Posterior vena cava (tissue), 2 donors: ENCODE results near the gene ACTR1A. TPM values are rescaled to one million over a fixed set of nuclear protein-coding genes. Genes with fewer than 3 reads are reported as not detected.

Source experiments
- DNase-seq: peaks from one replicate; pipeline ENCODE4 v3.0.0-alpha.2; 2020; ENCODE audit warnings: low spot score
- intact Hi-C, 2 donors: fragments of 100-400 bp; cut with DNase I; formaldehyde crosslinking; loops; one replicate each; pipeline versions ENCODE4 v1.14.1 to v1.14.2; 2022 to 2023
- total RNA-seq, 2 donors: library from RNA; stranded (reverse); fragmentation: NEBNext Ultra II Directional; extraction: Animal tissue kit (Norgen Biotek cat#: 25700); gene quantifications; one replicate each; pipeline ENCODE4 v1.2.1, GENCODE V29; 2021
- donor health status: DM: yes; HTN: yes; CAD: no.
- donor health status: DM: yes; HTN: yes; CAD: no.

ACTR1A gene
- total RNA-seq, 2 donors from 2014 or later = 102 to 107 TPM

GRCh38 chr10:102522874-102523249, 20.4 kb upstream of the ACTR1A start:
- intact Hi-C loops = no loop called here
- DNase-seq = no peak

GRCh38 chr10:102519246-102519825, 16.8 kb upstream of the ACTR1A start:
- peak; percentile 66 for DNase-seq
- intact Hi-C loops = no loop called here

GRCh38 chr10:102517553-102517952, 15.0 kb upstream of the ACTR1A start:
- intact Hi-C loops = no loop called here

GRCh38 chr10:102515724-102516123, 13.2 kb upstream of the ACTR1A start:
- intact Hi-C loops = no loop called here

More at GRCh38 chr10:102517553-102517952, 15.0 kb upstream of the ACTR1A start:
- no peak for DNase-seq

GRCh38 chr10:102514487-102515311, 12.2 kb upstream of the ACTR1A start:
- intact Hi-C loops = no loop called here

More at GRCh38 chr10:102515724-102516123, 13.2 kb upstream of the ACTR1A start:
- DNase-seq = peak; percentile 16

GRCh38 chr10:102511583-102512274, 9.2 kb upstream of the ACTR1A start:
- peak; percentile 45 for DNase-seq
- intact Hi-C loops = no loop called here

More at GRCh38 chr10:102514487-102515311, 12.2 kb upstream of the ACTR1A start:
- peak; percentile 73 for DNase-seq

GRCh38 chr10:102509387-102509786, 6.9 kb upstream of the ACTR1A start:
- intact Hi-C loops = loop anchor here (5.0 to 10.0 kb wide), 2 partner anchors 73 to 135 kb away; partner anchors contain the start of gene TRIM8 (in 1 of the 2)
- DNase-seq = no peak

- intact Hi-C loops = loop anchor here (5.0 to 10.0 kb wide), 2 partner anchors 74 to 136 kb away; partner anchors contain the start of gene TRIM8 (in 1 of the 2)
- DNase-seq = no peak
Measured at GRCh38 chr10:102508506-102508905, 6.0 kb upstream of the ACTR1A start.

GRCh38 chr10:102507521-102507920, 5.0 kb upstream of the ACTR1A start:
- intact Hi-C loops = loop anchor here (5.0 to 10.0 kb wide), 2 partner anchors 75 to 137 kb away; partner anchors contain the start of gene TRIM8 (in 1 of the 2)

GRCh38 chr10:102505462-102506115, 3.1 kb upstream of the ACTR1A start:
- DNase-seq = peak; percentile 70
- intact Hi-C loops = loop anchor here (5.0 to 10.0 kb wide), 2 partner anchors 77 to 139 kb away; partner anchors contain the start of gene TRIM8 (in 1 of the 2)

More at GRCh38 chr10:102507521-102507920, 5.0 kb upstream of the ACTR1A start:
- peak; percentile 31 for DNase-seq

- intact Hi-C loops = loop anchor here (5.0 to 10.0 kb wide), 2 partner anchors 77 to 140 kb away; partner anchors contain the start of gene TRIM8 (in 1 of the 2)
- peak; percentile 47 for DNase-seq
Measured at GRCh38 chr10:102504976-102505300, 2.4 kb upstream of the ACTR1A start.

- intact Hi-C loops = loop anchor here in 1 of 2 donors (10.0 kb wide), 1 partner anchor 140 kb away; the partner anchor contains the start of gene TRIM8
- DNase-seq = peak; percentile 86
Measured at GRCh38 chr10:102504179-102504975, 1.9 kb upstream of the ACTR1A start.

- intact Hi-C loops = loop anchor here in 1 of 2 donors (10.0 kb wide), 1 partner anchor 141 kb away; the partner anchor contains the start of gene TRIM8
- DNase-seq = peak; percentile 98
Measured at GRCh38 chr10:102503264-102504178, 1.0 kb upstream of the ACTR1A start, which contains the start of gene SUFU. Gene SUFU (plus strand): TSS chr10:102503972. CDS start chr10:102504153, 181 bp downstream.

GRCh38 chr10:102502029-102502336, 529 bp downstream of the ACTR1A start:
- intact Hi-C loops = loop anchor here in 1 of 2 donors (10.0 kb wide), 1 partner anchor 143 kb away; the partner anchor contains the start of gene TRIM8

GRCh38 chr10:102501201-102502028, 1.1 kb downstream of the ACTR1A start:
- intact Hi-C loops = loop anchor here in 1 of 2 donors (10.0 kb wide), 1 partner anchor 143 kb away; the partner anchor contains the start of gene TRIM8

More at GRCh38 chr10:102502029-102502336, 529 bp downstream of the ACTR1A start:
- DNase-seq = peak; percentile 100

GRCh38 chr10:102500686-102501085, 1.8 kb downstream of the ACTR1A start:
- DNase-seq = peak; percentile 46

More at GRCh38 chr10:102501201-102502028, 1.1 kb downstream of the ACTR1A start:
- no peak for DNase-seq

More at GRCh38 chr10:102500686-102501085, 1.8 kb downstream of the ACTR1A start:
- intact Hi-C loops = loop anchor here in 1 of 2 donors (10.0 kb wide), 1 partner anchor 144 kb away; the partner anchor contains the start of gene TRIM8
